Measurements from ENCODE around the gene DISC1. TPM values are rescaled to one million over a fixed set of nuclear protein-coding genes. Genes with fewer than 3 reads are reported as not detected.
"Not testable (repeated sequence)": the region's sequence is repeated elsewhere in the genome, so short reads cannot be mapped to it uniquely, and the experiment has no call there.

The DISC1 gene
- total RNA-seq, 1 donor from 2014 or later: 4.3 TPM

- intact Hi-C loops (cut with micrococcal nuclease): no loop called here
- ATAC-seq (no peak), DNase-seq (no peak)
Observed at GRCh38 chr1:231748760-231749415, 122.3 kb downstream of the DISC1 start.

GRCh38 chr1:231750296-231750695, 123.7 kb downstream of the DISC1 start:
- intact Hi-C loops (cut with micrococcal nuclease): no loop called here
- no peak for ATAC-seq
- DNase-seq: no peak

- ATAC-seq (no peak), DNase-seq (no peak)
- intact Hi-C loops (cut with micrococcal nuclease): no loop called here
Observed at GRCh38 chr1:231750818-231751362, 124.3 kb downstream of the DISC1 start.

GRCh38 chr1:231751415-231751814, 124.8 kb downstream of the DISC1 start:
- ATAC-seq (no peak), DNase-seq (no peak)
- intact Hi-C loops (cut with micrococcal nuclease): no loop called here

GRCh38 chr1:231753313-231753712, 126.7 kb downstream of the DISC1 start:
- intact Hi-C loops (cut with micrococcal nuclease): no loop called here
- DNase-seq: no peak
- ATAC-seq: no peak

- ATAC-seq (peak; percentile 47), DNase-seq (no peak)
- intact Hi-C loops (cut with micrococcal nuclease): no loop called here
Observed at GRCh38 chr1:231757101-231757404, 130.5 kb downstream of the DISC1 start.

GRCh38 chr1:231757759-231758158, 131.2 kb downstream of the DISC1 start:
- ATAC-seq: no peak
- intact Hi-C loops (cut with micrococcal nuclease): no loop called here
- DNase-seq: no peak

- DNase-seq (no peak), ATAC-seq (no peak)
- intact Hi-C loops (cut with micrococcal nuclease): no loop called here
Observed at GRCh38 chr1:231761252-231761651, 134.7 kb downstream of the DISC1 start.

- no peak for ATAC-seq
- intact Hi-C loops (cut with micrococcal nuclease): no loop called here
- DNase-seq: no peak
Observed at GRCh38 chr1:231761747-231762541, 135.4 kb downstream of the DISC1 start.

- ATAC-seq (no peak), DNase-seq (no peak)
- intact Hi-C loops (cut with micrococcal nuclease): no loop called here
Observed at GRCh38 chr1:231763456-231763855, 136.9 kb downstream of the DISC1 start.

- DNase-seq; intact Hi-C loops (cut with micrococcal nuclease); ATAC-seq: not testable (repeated sequence)
Observed at GRCh38 chr1:231765825-231766224, 139.2 kb downstream of the DISC1 start.

GRCh38 chr1:231767471-231767870, 140.9 kb downstream of the DISC1 start:
- ATAC-seq (no peak), DNase-seq (no peak)
- intact Hi-C loops (cut with micrococcal nuclease): no loop called here

- ATAC-seq (no peak), DNase-seq (no peak)
- intact Hi-C loops (cut with micrococcal nuclease): no loop called here
Observed at GRCh38 chr1:231768416-231768815, 141.8 kb downstream of the DISC1 start.

GRCh38 chr1:231770506-231771175, 144.1 kb downstream of the DISC1 start:
- ATAC-seq (no peak), DNase-seq (no peak)
- intact Hi-C loops (cut with micrococcal nuclease): no loop called here

- ATAC-seq: no peak
Observed at GRCh38 chr1:231774719-231775335, 148.2 kb downstream of the DISC1 start.

GRCh38 chr1:231776010-231776756, 149.6 kb downstream of the DISC1 start:
- intact Hi-C loops (cut with micrococcal nuclease): no loop called here
- ATAC-seq (no peak), DNase-seq (no peak)

More at GRCh38 chr1:231774719-231775335, 148.2 kb downstream of the DISC1 start:
- intact Hi-C loops (cut with micrococcal nuclease): no loop called here
- no peak for DNase-seq

GRCh38 chr1:231776757-231777062, 150.1 kb downstream of the DISC1 start:
- intact Hi-C loops (cut with micrococcal nuclease): no loop called here
- no peak for DNase-seq
- ATAC-seq: no peak

GRCh38 chr1:231778009-231778719, 151.6 kb downstream of the DISC1 start:
- intact Hi-C loops (cut with micrococcal nuclease): no loop called here
- peak; percentile 89 for ATAC-seq
- DNase-seq: peak; percentile 47

GRCh38 chr1:231779081-231779480, 152.5 kb downstream of the DISC1 start:
- intact Hi-C loops (cut with micrococcal nuclease): no loop called here
- DNase-seq (no peak), ATAC-seq (no peak)

Data from left ventricle myocardium superior (tissue), 1 donor.